OCI-M1 (cell line): ENCODE data around the gene ATP5PD.

Experiments
- DNase-seq: peaks from one replicate; lab custom pipeline; 2025; lab: John Stamatoyannopoulos, UW

ATP5PD gene

GRCh38 chr17:75046407-75047289, at the start of gene ATP5PD, which contains the start of gene KCTD2:
Gene ATP5PD (minus strand): TSS chr17:75046969. CDS start chr17:75042650, 4,319 bp downstream.
Gene KCTD2 (plus strand): TSS chr17:75047225. CDS start chr17:75047251, 26 bp downstream.
- DNase-seq = peak; percentile 98

- peak; percentile 97 for DNase-seq
These were observed 49.4 kb upstream of the ATP5PD start for GRCh38 chr17:75096082-75096625.

GRCh38 chr17:75094871-75095399, 48.2 kb upstream of the ATP5PD start:
- DNase-seq = no peak

- no peak for DNase-seq
These were observed 46.9 kb upstream of the ATP5PD start for GRCh38 chr17:75093548-75094158.

- no peak for DNase-seq
These were observed 45.1 kb upstream of the ATP5PD start for GRCh38 chr17:75091855-75092327.

GRCh38 chr17:75090871-75091854, 44.4 kb upstream of the ATP5PD start:
- DNase-seq = no peak

GRCh38 chr17:75088465-75089417, 42.0 kb upstream of the ATP5PD start:
- DNase-seq = no peak

GRCh38 chr17:75087558-75088453, 41.0 kb upstream of the ATP5PD start, which contains the start of gene SLC16A5:
Gene SLC16A5 (plus strand): TSS chr17:75087954. CDS start chr17:75093637, 5,683 bp downstream.
- peak; percentile 44 for DNase-seq

GRCh38 chr17:75087182-75087557, 40.4 kb upstream of the ATP5PD start:
- no peak for DNase-seq

GRCh38 chr17:75086496-75087181, 39.9 kb upstream of the ATP5PD start:
- no peak for DNase-seq

GRCh38 chr17:75084039-75084660, 37.4 kb upstream of the ATP5PD start:
- peak; percentile 14 for DNase-seq

GRCh38 chr17:75082683-75083082, 35.9 kb upstream of the ATP5PD start:
- DNase-seq = no peak

- no peak for DNase-seq
These were observed 35.1 kb upstream of the ATP5PD start for GRCh38 chr17:75081611-75082540.

- no peak for DNase-seq
These were observed 32.2 kb upstream of the ATP5PD start for GRCh38 chr17:75079023-75079373.

- DNase-seq = no peak
These were observed 31.7 kb upstream of the ATP5PD start for GRCh38 chr17:75078284-75079022.
